ENCODE data around the gene KRT15. TPM values are rescaled to one million over a fixed set of nuclear protein-coding genes. Genes with fewer than 3 reads are reported as not detected.

KRT15 gene
- polyA plus RNA-seq (ENCODE audit: insufficient read length) = 0.11 TPM

- no peak for DNase-seq (ENCODE audit: low read depth)
These were observed at the start of gene KRT15 for GRCh38 chr17:41518789-41519449. Gene KRT15, minus strand, starts transcription at chr17:41518890. Its CDS starts 63 bp downstream, at chr17:41518827.

- DNase-seq (ENCODE audit: low read depth) = no peak
These were observed 48.6 kb upstream of the KRT15 start for GRCh38 chr17:41567317-41567716.

- no peak for DNase-seq (ENCODE audit: low read depth)
These were observed 46.6 kb upstream of the KRT15 start for GRCh38 chr17:41565338-41565737.

GRCh38 chr17:41563607-41564170 lies 45.0 kb upstream of the KRT15 start:
- no peak for DNase-seq (ENCODE audit: low read depth)

- DNase-seq (ENCODE audit: low read depth) = no peak
These were observed 42.9 kb upstream of the KRT15 start for GRCh38 chr17:41561554-41561953.

GRCh38 chr17:41559548-41559947 lies 40.9 kb upstream of the KRT15 start:
- DNase-seq (ENCODE audit: low read depth) = no peak

- DNase-seq (ENCODE audit: low read depth) = no peak
These were observed 38.2 kb upstream of the KRT15 start for GRCh38 chr17:41556931-41557330.

GRCh38 chr17:41556306-41556705 lies 37.6 kb upstream of the KRT15 start:
- no peak for DNase-seq (ENCODE audit: low read depth)

- no peak for DNase-seq (ENCODE audit: low read depth)
These were observed 36.6 kb upstream of the KRT15 start for GRCh38 chr17:41555105-41555887.

- no peak for DNase-seq (ENCODE audit: low read depth)
These were observed 35.4 kb upstream of the KRT15 start for GRCh38 chr17:41553987-41554680.

GRCh38 chr17:41553176-41553575 lies 34.5 kb upstream of the KRT15 start:
- DNase-seq (ENCODE audit: low read depth) = no peak

GRCh38 chr17:41552455-41552854 lies 33.8 kb upstream of the KRT15 start:
- no peak for DNase-seq (ENCODE audit: low read depth)

- DNase-seq (ENCODE audit: low read depth) = no peak
These were observed 32.7 kb upstream of the KRT15 start for GRCh38 chr17:41551365-41551764.

- DNase-seq (ENCODE audit: low read depth) = no peak
These were observed 30.9 kb upstream of the KRT15 start for GRCh38 chr17:41549596-41550039.

- peak; percentile 53 for DNase-seq (ENCODE audit: low read depth)
These were observed 30.3 kb upstream of the KRT15 start for GRCh38 chr17:41548844-41549595.

GRCh38 chr17:41547921-41548843 lies 29.5 kb upstream of the KRT15 start:
- DNase-seq (ENCODE audit: low read depth) = no peak

GRCh38 chr17:41547378-41547841 lies 28.7 kb upstream of the KRT15 start:
- no peak for DNase-seq (ENCODE audit: low read depth)

GRCh38 chr17:41546819-41547218 lies 28.1 kb upstream of the KRT15 start:
- DNase-seq (ENCODE audit: low read depth) = no peak

GRCh38 chr17:41545829-41546410 lies 27.2 kb upstream of the KRT15 start:
- no peak for DNase-seq (ENCODE audit: low read depth)

GRCh38 chr17:41544935-41545334 lies 26.2 kb upstream of the KRT15 start:
- DNase-seq (ENCODE audit: low read depth) = no peak

Measured in forelimb muscle (tissue), 1 donor.